WTC11 (cell line): Measurements from ENCODE around the gene PSG3. TPM values are rescaled to one million over a fixed set of nuclear protein-coding genes. Genes with fewer than 3 reads are reported as not detected.

Experiments
- ATAC-seq: fragments of 200-7000 bp; cut with Tn5 transposase; 2 replicates; pipeline ENCODE4 v1.10.0; 2021; ENCODE audit warnings: mild to moderate bottlenecking, moderate library complexity
- CTCF ChIA-PET: fragments of 300-600 bp; sonication (Branson Sonifier 250); formaldehyde crosslinking; loops from one replicate; lab custom pipeline; 2021; ENCODE audit warnings: antibody characterized with exemption; lab: Charles Lee
- POLR2A ChIA-PET: fragments of 350-600 bp; sonication (Branson Sonifier 250); formaldehyde crosslinking; loops from one replicate; lab custom pipeline; 2021; ENCODE audit warnings: antibody characterized with exemption; lab: Charles Lee
- DNase-seq: peaks from one replicate; pipeline ENCODE4 v3.0.0; 2021; ENCODE audit warnings: low spot score
- H3K27ac Mint-ChIP-seq: 2 replicates; pipeline ENCODE4 v1.8.0; 2021; ENCODE audit warnings: mixed read lengths
- H3K27me3 Mint-ChIP-seq: 2 replicates; pipeline ENCODE4 v1.8.0; 2021; ENCODE audit warnings: low read depth, mild to moderate bottlenecking, moderate library complexity, mixed read lengths
- H3K36me3 Mint-ChIP-seq: 2 replicates; pipeline ENCODE4 v1.8.0; 2021; ENCODE audit warnings: mixed read lengths
- H3K4me1 Mint-ChIP-seq: 2 replicates; pipeline ENCODE4 v1.8.0; 2022; ENCODE audit warnings: mixed read lengths
- H3K4me3 Mint-ChIP-seq: 2 replicates; pipeline ENCODE4 v1.8.0; 2021; ENCODE audit warnings: mild to moderate bottlenecking, moderate library complexity, mixed read lengths
- H3K9me3 Mint-ChIP-seq: 2 replicates; pipeline ENCODE4 v1.8.0; 2021; ENCODE audit warnings: mixed read lengths
- AFF4 ChIP-seq: sonication (generic); formaldehyde crosslinking; IDR thresholded peaks from 2 replicates; pipeline ENCODE4 v1.8.1; 2023; ENCODE audit warnings: mild to moderate bottlenecking, missing genetic modification reagents, borderline replicate concordance
- CTCF ChIP-seq: fragments of 200-600 bp; IDR thresholded peaks from 2 replicates; pipeline ENCODE4 v1.8.0; 2022; ENCODE audit warnings: antibody characterized with exemption
- E2F5 ChIP-seq: sonication (generic); formaldehyde crosslinking; IDR thresholded peaks from 2 replicates; pipeline ENCODE4 v1.8.1; 2022; ENCODE audit warnings: mild to moderate bottlenecking, moderate library complexity, missing genetic modification reagents
- ESRRA ChIP-seq: sonication (generic); formaldehyde crosslinking; IDR thresholded peaks from 2 replicates; pipeline ENCODE4 v1.8.1; 2022; ENCODE audit warnings: mild to moderate bottlenecking, missing genetic modification reagents, borderline replicate concordance
- ETV6 ChIP-seq: sonication (generic); formaldehyde crosslinking; IDR thresholded peaks from 2 replicates; pipeline ENCODE4 v1.8.1; 2022; ENCODE audit warnings: mild to moderate bottlenecking, missing genetic modification reagents
- FOXP4 ChIP-seq: sonication (generic); formaldehyde crosslinking; IDR thresholded peaks from 2 replicates; pipeline ENCODE4 v1.8.0; 2022; ENCODE audit warnings: mild to moderate bottlenecking, missing genetic modification reagents
- GABPB1 ChIP-seq: sonication (generic); formaldehyde crosslinking; IDR thresholded peaks from 2 replicates; pipeline ENCODE4 v1.8.1; 2023; ENCODE audit warnings: mild to moderate bottlenecking, missing genetic modification reagents
- GTF2I ChIP-seq: fragments of 250-450 bp; sonication (Bioruptor Pico); conservative IDR thresholded peaks from 2 replicates; pipeline ENCODE4 v1.4.0; 2021; ENCODE audit warnings: mild to moderate bottlenecking
- IRF2 ChIP-seq: sonication (generic); formaldehyde crosslinking; IDR thresholded peaks from 2 replicates; pipeline ENCODE4 v1.8.0; 2022; ENCODE audit warnings: low read depth, missing genetic modification reagents, borderline replicate concordance
- JAZF1 ChIP-seq: fragments of 250-450 bp; sonication (Bioruptor Pico); IDR thresholded peaks from 2 replicates; pipeline ENCODE4 v1.9.0; 2021; ENCODE audit warnings: moderate library complexity, mild to moderate bottlenecking, inconsistent platforms
- NFE2L1 ChIP-seq: sonication (generic); formaldehyde crosslinking; IDR thresholded peaks from 2 replicates; pipeline ENCODE4 v1.8.1; 2023; ENCODE audit warnings: missing genetic modification reagents
- NR3C1 ChIP-seq: sonication (generic); formaldehyde crosslinking; conservative IDR thresholded peaks from 2 replicates; pipeline ENCODE4 v1.8.1; 2023; ENCODE audit warnings: low read depth, mild to moderate bottlenecking, missing genetic modification reagents
- RELA ChIP-seq: sonication (generic); formaldehyde crosslinking; IDR thresholded peaks from 2 replicates; pipeline ENCODE4 v1.8.1; 2022; ENCODE audit warnings: missing genetic modification reagents, mild to moderate bottlenecking, borderline replicate concordance
- SOX15 ChIP-seq: fragments of 250-450 bp; sonication (Bioruptor Pico); IDR thresholded peaks from 2 replicates; pipeline ENCODE4 v1.9.0; 2021; ENCODE audit warnings: mild to moderate bottlenecking
- ZNF396 ChIP-seq: fragments of 250-450 bp; sonication (Bioruptor Pico); IDR thresholded peaks from 2 replicates; pipeline ENCODE4 v1.8.0; 2021; ENCODE audit warnings: mild to moderate bottlenecking, moderate library complexity, borderline replicate concordance
- ZNF532 ChIP-seq: fragments of 250-450 bp; sonication (Bioruptor Pico); IDR thresholded peaks from 2 replicates; pipeline ENCODE4 v1.9.0; 2021; ENCODE audit warnings: mild to moderate bottlenecking, borderline replicate concordance
- total RNA-seq: library from RNA; stranded (reverse); gene quantifications from 3 replicates; pipeline ENCODE4 v1.2.3, GENCODE V29; 2021
- TF ChIP-seq, protein P1 (sequence below): sonication (generic); formaldehyde crosslinking; IDR thresholded peaks from 2 replicates; pipeline ENCODE4 v1.8.0; 2022; ENCODE audit warnings: mild to moderate bottlenecking, missing genetic modification reagents
- TF ChIP-seq, protein P2 (sequence below): fragments of 250-450 bp; sonication (Bioruptor Pico); IDR thresholded peaks from 2 replicates; pipeline ENCODE4 v2.1.2; 2022; ENCODE audit warnings: mild to moderate bottlenecking, moderate library complexity
- TF ChIP-seq, protein P3 (sequence below): sonication (generic); formaldehyde crosslinking; conservative IDR thresholded peaks from 2 replicates; pipeline ENCODE4 v1.8.1; 2023; ENCODE audit warnings: mild to moderate bottlenecking, low read depth, missing genetic modification reagents, moderate library complexity

Gene PSG3
- total RNA-seq, 1 experiment from 2014 or later, result not detected

- ChIA-PET POLR2A (no interaction called here), CTCF (no interaction called here)
- Mint-ChIP-seq H3K4me3 (no peak overlapping the region), H3K36me3 (peaks cover 2% of the 10 kb centered on the region; the same call in 1 of the 2 replicates), H3K27ac (no peak overlapping the region), H3K4me1 (no peaks in the 10 kb centered on the region), H3K27me3 (peaks cover 6% of the 10 kb centered on the region), H3K9me3 (peaks cover 18% of the 10 kb centered on the region)
- no peak for DNase-seq
- TF ChIP-seq, protein P1, sequence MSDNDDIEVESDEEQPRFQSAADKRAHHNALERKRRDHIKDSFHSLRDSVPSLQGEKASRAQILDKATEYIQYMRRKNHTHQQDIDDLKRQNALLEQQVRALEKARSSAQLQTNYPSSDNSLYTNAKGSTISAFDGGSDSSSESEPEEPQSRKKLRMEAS (CRISPR knock-in tag), result no peak
- TF ChIP-seq E2F5 (CRISPR knock-in tag) (no peak), ZNF532 (CRISPR knock-in tag) (no peak), JAZF1 (no peak), NFE2L1 (CRISPR knock-in tag) (no peak), AFF4 (CRISPR knock-in tag) (no peak), ESRRA (CRISPR knock-in tag) (no peak), CTCF (no peak), RELA (no peak), FOXP4 (no peak), NR3C1 (CRISPR knock-in tag) (no peak), IRF2 (CRISPR knock-in tag) (no peak), ZNF396 (no peak), GTF2I (CRISPR knock-in tag) (no peak), SOX15 (CRISPR knock-in tag) (no peak), GABPB1 (no peak), ETV6 (no peak)
- TF ChIP-seq, protein P2, sequence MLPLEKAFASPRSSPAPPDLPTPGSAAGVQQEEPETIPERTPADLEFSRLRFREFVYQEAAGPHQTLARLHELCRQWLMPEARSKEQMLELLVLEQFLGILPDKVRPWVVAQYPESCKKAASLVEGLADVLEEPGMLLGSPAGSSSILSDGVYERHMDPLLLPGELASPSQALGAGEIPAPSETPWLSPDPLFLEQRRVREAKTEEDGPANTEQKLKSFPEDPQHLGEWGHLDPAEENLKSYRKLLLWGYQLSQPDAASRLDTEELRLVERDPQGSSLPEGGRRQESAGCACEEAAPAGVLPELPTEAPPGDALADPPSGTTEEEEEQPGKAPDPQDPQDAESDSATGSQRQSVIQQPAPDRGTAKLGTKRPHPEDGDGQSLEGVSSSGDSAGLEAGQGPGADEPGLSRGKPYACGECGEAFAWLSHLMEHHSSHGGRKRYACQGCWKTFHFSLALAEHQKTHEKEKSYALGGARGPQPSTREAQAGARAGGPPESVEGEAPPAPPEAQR, result no peak
- TF ChIP-seq, protein P3, sequence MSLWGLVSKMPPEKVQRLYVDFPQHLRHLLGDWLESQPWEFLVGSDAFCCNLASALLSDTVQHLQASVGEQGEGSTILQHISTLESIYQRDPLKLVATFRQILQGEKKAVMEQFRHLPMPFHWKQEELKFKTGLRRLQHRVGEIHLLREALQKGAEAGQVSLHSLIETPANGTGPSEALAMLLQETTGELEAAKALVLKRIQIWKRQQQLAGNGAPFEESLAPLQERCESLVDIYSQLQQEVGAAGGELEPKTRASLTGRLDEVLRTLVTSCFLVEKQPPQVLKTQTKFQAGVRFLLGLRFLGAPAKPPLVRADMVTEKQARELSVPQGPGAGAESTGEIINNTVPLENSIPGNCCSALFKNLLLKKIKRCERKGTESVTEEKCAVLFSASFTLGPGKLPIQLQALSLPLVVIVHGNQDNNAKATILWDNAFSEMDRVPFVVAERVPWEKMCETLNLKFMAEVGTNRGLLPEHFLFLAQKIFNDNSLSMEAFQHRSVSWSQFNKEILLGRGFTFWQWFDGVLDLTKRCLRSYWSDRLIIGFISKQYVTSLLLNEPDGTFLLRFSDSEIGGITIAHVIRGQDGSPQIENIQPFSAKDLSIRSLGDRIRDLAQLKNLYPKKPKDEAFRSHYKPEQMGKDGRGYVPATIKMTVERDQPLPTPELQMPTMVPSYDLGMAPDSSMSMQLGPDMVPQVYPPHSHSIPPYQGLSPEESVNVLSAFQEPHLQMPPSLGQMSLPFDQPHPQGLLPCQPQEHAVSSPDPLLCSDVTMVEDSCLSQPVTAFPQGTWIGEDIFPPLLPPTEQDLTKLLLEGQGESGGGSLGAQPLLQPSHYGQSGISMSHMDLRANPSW (CRISPR knock-in tag), result no peak
- ATAC-seq, result no peak
These were observed 24.6 kb upstream of the PSG3 start for GRCh38 chr19:42764836-42765235.
